SK-N-SH treated with all-trans-retinoic acid at 6 μM for 48 hours (cell line): ENCODE results near the gene S100A11.

Source experiments
- ARNTL ChIP-seq: fragments of 450-650 bp; formaldehyde crosslinking; IDR thresholded peaks from 2 replicates; pipeline ENCODE4 v1.5.0; 2020; ENCODE audit warnings: low read depth, mild to moderate bottlenecking, moderate library complexity, borderline replicate concordance
- CSDC2 ChIP-seq: fragments of 250-450 bp; sonication (Bioruptor Pico); IDR thresholded peaks from 2 replicates; pipeline ENCODE4 v1.5.0; 2020; ENCODE audit warnings: mild to moderate bottlenecking, moderate library complexity
- RARB ChIP-seq: fragments of 250-450 bp; sonication (Bioruptor Pico); IDR thresholded peaks from 2 replicates; pipeline ENCODE4 v1.8.0; 2021; ENCODE audit warnings: mild to moderate bottlenecking, moderate library complexity
- TOX ChIP-seq: fragments of 250-450 bp; sonication (Bioruptor Pico); IDR thresholded peaks from 2 replicates; pipeline ENCODE4 v1.8.0; 2021; ENCODE audit warnings: mild to moderate bottlenecking, moderate library complexity, borderline replicate concordance
- ZNF565 ChIP-seq: fragments of 450-650 bp; formaldehyde crosslinking; conservative IDR thresholded peaks from 2 replicates; pipeline ENCODE4 v1.5.0; 2020; ENCODE audit warnings: low read depth, mild to moderate bottlenecking, moderate library complexity

DNA sequence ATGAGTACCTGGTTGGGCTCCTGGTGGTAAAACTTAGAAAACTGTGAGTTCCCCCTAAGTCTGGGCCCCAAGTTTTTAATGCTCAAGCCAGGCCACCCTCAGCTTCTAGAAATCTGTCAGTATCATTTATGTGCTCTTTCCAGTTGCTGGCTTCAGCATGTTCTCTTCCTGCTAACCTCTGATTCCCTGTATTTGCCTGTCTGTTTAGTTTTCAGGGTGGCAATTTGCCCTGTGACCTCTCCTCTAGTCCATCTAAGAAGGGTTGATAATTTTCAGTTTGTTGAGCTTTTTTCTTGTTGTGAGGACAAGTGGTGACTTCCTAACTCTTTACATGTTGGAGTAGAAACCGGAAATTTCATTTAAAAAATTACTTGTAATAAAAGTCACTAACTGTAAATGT, 27.1 kb downstream of the S100A11 start:
- TF ChIP-seq RARB: no peak
- no peak for TF ChIP-seq TOX (CRISPR knock-in tag)
- no peak for TF ChIP-seq CSDC2 (CRISPR knock-in tag)
- no peak for TF ChIP-seq ARNTL (CRISPR knock-in tag)
- TF ChIP-seq ZNF565 (CRISPR knock-in tag): no peak
